AG04450 (cell line): ENCODE measurements around the gene ENTPD8. TPM values are rescaled to one million over a fixed set of nuclear protein-coding genes. Genes with fewer than 3 reads are reported as not detected.

Experiments used
- CTCF ChIA-PET: fragments of 300-600, 350-600 bp; formaldehyde crosslinking; extraction: SDS; loops from one replicate; lab custom pipeline; 2022; ENCODE audit warnings: antibody characterized with exemption, inconsistent platforms; lab: Charles Lee
- POLR2A ChIA-PET: fragments of 350-600 bp; formaldehyde crosslinking; extraction: SDS; loops from one replicate; lab custom pipeline; 2021; ENCODE audit warnings: antibody characterized with exemption, inconsistent platforms; lab: Yijun Ruan, JAX
- DNase-seq: peaks from one replicate; pipeline ENCODE4 v3.0.0-alpha.2; 2011; ENCODE audit warnings: low read depth, low spot score
- H3K27ac ChIP-seq: one replicate; pipeline ENCODE4 v1.5.1; 2012; ENCODE audit warnings: low read depth, low read length, control low read depth
- H3K27me3 ChIP-seq: one replicate; pipeline ENCODE4 v1.6.0; 2012; ENCODE audit warnings: low read length; ENCODE audit not compliant: control insufficient read depth, insufficient read depth
- H3K4me3 ChIP-seq: 2 replicates; pipeline ENCODE4 v1.5.1; 2011; ENCODE audit warnings: mild to moderate bottlenecking, low read depth, low read length, control low read depth
- H3K9me3 ChIP-seq: 2 replicates; pipeline ENCODE4 v1.5.1; 2012; ENCODE audit warnings: low read length; ENCODE audit not compliant: control insufficient read depth, insufficient read depth
- polyA plus RNA-seq: library from polyadenylated mRNA; depleted of rRNA; stranded (reverse); fragments of >200 nt; gene quantifications from 2 replicates; pipeline ENCODE4 v1.2.3, GENCODE V29; 2011
- TF ChIP-seq, protein P1 (sequence below): IDR thresholded peaks from 2 replicates; pipeline ENCODE4 v1.5.1; 2011; ENCODE audit warnings: low read depth, low read length, control low read depth, inconsistent platforms

ENTPD8 gene
- polyA plus RNA-seq, 1 experiment: not detected

DNA sequence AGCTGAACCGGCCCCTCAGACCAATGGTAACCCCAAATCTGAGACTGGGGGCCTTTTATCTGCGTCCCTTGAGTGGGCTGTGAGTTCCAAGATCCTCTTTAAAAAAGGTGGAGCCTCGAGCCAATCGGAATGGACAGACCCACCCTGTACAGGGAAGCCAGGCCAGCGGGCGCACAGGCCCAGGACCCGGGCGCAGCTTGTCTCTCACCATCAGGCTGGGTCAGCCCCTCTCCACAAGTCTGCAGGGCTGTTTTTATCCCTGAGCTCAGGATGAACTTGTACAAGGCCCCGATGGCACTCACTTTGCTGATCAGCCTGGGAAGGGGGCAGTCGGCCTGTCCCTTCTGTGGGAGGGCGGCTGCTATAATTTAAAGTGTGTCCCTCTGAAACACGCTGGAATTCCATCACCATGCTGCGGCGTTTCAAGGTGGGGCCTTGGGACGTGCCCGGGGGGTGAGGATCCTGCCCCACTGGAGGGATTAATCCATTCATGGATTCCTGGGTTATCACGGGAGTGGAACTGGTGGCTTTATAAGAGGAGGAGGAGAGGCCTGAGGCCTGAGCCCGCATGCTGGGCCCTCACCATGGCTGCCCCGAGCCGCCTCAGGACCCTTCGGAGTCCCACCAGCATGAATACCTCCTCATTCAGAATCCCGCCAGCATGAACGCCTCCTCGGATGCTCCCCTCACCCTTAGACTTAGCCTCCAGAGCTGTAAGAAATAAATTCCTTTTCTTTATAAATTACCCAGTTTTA lies 32.3 kb downstream of the ENTPD8 start:
- H3K4me3 ChIP-seq: no peak overlapping the region
- DNase-seq: no peak
- no peaks in the 10 kb centered on the region; the same call in 1 of the 2 replicates for H3K9me3 ChIP-seq
- H3K27me3 ChIP-seq: no peaks in the 10 kb centered on the region
- ChIA-PET POLR2A (no interaction called here), CTCF (interaction anchor here (1.4 to 2.1 kb wide), 2 partner anchors 15 to 172 kb away, joined by 4 to 7 read pairs; partner anchors contain the start of genes EXD3 and NOXA1)
- H3K27ac ChIP-seq: no peak overlapping the region
- TF ChIP-seq, protein P1, sequence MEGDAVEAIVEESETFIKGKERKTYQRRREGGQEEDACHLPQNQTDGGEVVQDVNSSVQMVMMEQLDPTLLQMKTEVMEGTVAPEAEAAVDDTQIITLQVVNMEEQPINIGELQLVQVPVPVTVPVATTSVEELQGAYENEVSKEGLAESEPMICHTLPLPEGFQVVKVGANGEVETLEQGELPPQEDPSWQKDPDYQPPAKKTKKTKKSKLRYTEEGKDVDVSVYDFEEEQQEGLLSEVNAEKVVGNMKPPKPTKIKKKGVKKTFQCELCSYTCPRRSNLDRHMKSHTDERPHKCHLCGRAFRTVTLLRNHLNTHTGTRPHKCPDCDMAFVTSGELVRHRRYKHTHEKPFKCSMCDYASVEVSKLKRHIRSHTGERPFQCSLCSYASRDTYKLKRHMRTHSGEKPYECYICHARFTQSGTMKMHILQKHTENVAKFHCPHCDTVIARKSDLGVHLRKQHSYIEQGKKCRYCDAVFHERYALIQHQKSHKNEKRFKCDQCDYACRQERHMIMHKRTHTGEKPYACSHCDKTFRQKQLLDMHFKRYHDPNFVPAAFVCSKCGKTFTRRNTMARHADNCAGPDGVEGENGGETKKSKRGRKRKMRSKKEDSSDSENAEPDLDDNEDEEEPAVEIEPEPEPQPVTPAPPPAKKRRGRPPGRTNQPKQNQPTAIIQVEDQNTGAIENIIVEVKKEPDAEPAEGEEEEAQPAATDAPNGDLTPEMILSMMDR: no peak

DNA sequence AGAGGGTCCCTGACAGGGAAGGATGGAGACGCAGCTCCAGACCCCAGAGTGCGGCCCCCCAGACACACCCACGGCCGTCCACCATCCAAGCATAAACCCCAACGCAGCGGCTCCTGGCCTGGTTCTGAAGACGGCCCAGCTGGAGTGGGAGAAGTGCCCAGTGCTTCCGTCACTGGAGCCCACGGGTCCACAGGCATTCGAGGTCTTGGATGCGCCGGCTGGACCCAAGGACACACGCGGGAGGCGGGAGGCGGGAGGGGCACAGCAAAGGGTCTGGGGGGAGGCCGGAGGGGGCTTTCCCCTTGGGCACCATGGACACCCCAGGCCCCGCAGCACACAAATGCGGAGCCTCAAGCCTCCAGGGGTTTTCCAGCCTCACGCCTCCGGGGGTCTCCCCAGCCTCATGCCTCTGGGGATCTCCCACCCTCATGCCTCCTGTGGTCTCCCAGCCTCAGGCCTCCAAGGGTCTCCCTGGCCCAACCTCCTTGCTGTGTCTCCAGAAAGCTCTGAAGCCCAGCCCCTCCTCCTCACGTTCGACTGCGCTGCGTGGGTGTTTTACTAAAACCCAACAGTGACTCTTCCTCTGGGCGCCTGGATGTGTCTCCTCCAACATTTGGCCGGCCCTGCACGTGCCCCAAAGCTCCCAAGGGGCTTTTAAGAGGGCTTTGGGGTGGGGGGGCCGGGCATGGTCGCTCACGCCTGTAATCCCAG lies 33.4 kb downstream of the ENTPD8 start:
- TF ChIP-seq, protein P1: no peak
- Histone ChIP-seq H3K4me3 (no peak overlapping the region), H3K27ac (no peak overlapping the region), H3K27me3 (no peaks in the 10 kb centered on the region), H3K9me3 (no peaks in the 10 kb centered on the region; the same call in 1 of the 2 replicates)
- DNase-seq: no peak
- CTCF ChIA-PET: interaction anchor here (0.6 kb wide), 1 partner anchor 110 kb away, joined by 5 read pairs; no protein-coding TSS in a partner anchor
- POLR2A ChIA-PET: interaction anchor here (0.6 kb wide), 2 partner anchors 113 to 167 kb away, joined by 3 read pairs; no protein-coding TSS in a partner anchor

DNA sequence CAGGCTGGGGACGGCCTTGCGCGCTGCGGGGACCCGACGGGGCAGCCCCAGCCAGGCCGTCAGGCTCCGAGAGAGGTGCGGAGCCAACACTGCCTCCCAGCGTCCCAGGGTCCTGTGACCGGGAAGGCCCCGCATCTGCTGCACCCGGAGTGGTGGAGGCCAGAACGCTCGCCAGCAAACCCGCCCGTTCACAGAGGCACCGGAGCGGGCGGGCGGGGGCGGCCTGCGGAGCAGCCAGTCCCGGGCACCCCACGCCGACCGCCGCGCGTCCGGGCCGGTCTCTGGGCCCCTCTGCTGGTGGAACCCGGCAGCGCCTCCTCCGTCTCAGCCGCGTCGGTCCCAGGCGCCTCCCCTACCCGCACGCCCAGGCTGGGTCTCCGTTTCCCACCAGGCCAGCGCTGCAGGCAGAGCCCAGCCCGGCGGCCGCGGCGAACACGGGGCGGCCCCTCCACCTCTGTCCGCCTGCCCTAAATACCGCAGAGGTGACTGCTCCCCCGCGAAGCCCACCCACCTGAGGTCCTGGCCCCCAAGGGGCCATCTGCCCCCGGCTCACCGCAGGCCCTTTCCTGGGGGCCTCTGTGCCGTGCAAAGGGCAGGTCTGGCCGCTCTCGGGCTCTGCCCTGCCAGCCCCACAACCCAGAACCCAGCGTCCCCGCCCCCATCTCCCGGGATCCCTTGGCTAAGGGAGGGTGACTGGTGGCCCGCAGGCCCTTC lies 34.1 kb downstream of the ENTPD8 start:
- no peak for DNase-seq
- TF ChIP-seq, protein P1: peak; percentile 66
- ChIA-PET CTCF (no interaction called here), POLR2A (no interaction called here)
- Histone ChIP-seq H3K27me3 (no peaks in the 10 kb centered on the region), H3K4me3 (peak overlapping the region; percentile 48), H3K27ac (no peak overlapping the region), H3K9me3 (no peaks in the 10 kb centered on the region; the same call in 1 of the 2 replicates)

DNA sequence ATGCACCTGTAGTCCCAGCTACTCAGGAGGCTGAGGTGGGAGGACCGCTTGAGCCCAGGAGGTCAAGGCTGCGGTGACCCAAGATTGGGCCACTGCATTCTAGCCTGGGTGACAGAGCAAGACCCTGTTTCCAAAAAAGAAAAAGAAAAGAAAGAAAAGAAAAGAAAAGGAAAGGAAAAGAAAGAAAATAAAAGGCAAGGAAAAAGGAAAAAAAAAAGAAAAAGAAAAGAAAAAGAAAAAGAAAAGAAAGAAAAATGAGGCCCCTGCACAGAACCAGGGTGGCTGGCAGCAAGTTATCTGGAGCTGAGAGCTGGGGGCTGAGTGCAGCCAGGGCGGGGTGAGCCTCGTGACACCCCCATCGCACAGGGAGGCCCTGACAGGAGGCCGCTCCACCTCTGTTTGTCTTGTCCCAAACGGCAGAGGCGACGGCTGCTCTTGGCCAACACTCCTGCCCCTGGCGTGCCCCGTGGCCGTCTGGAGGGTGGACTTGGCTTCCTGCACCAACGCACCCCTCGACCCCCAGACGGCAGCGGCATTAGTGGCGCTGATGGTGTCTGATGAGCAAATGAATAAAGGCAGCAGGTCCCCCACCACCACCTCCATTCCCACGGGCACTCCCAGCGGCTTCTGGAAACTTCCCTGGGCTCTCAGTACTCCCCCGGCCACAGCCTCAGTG lies 34.9 kb downstream of the ENTPD8 start:
- no peaks in the 10 kb centered on the region for H3K27me3 ChIP-seq
- POLR2A ChIA-PET: no interaction called here
- H3K4me3 ChIP-seq: no peak overlapping the region
- no peak overlapping the region for H3K27ac ChIP-seq
- CTCF ChIA-PET: interaction anchor here (0.6 to 1.0 kb wide), 3 partner anchors 100 to 110 kb away, joined by 3 read pairs; partner anchors contain the start of gene NRARP
- no peak for DNase-seq
- H3K9me3 ChIP-seq: peaks cover 3% of the 10 kb centered on the region; the same call in 1 of the 2 replicates
- TF ChIP-seq, protein P1: no peak
